Endodermal cell (in vitro differentiated cells): ENCODE results near the gene TRIM13. TPM values are rescaled to one million over a fixed set of nuclear protein-coding genes. Genes with fewer than 3 reads are reported as not detected.

ENCODE experiments used
- DNase-seq: peaks from one replicate; pipeline ENCODE4 v3.0.0-alpha.2; 2017
- H3K27ac ChIP-seq: 2 replicates; pipeline ENCODE4 v1.5.1; 2013; ENCODE audit warnings: mild to moderate bottlenecking, low read depth, low read length, moderate library complexity
- H3K27me3 ChIP-seq: 2 replicates; pipeline ENCODE4 v1.6.1; 2013; ENCODE audit warnings: mild to moderate bottlenecking, low read length, moderate library complexity; ENCODE audit not compliant: insufficient read depth, control insufficient read depth, poor library complexity, severe bottlenecking
- H3K36me3 ChIP-seq: 2 replicates; pipeline ENCODE4 v1.7.0; 2013; ENCODE audit warnings: mild to moderate bottlenecking, low read length, moderate library complexity; ENCODE audit not compliant: control insufficient read depth, insufficient read depth
- H3K4me1 ChIP-seq: one replicate; pipeline ENCODE4 v1.7.0; 2013; ENCODE audit warnings: low read length; ENCODE audit not compliant: control insufficient read depth, insufficient read depth
- H3K4me3 ChIP-seq: 2 replicates; pipeline ENCODE4 v1.5.1; 2013; ENCODE audit warnings: mild to moderate bottlenecking, low read length, moderate library complexity
- H3K9ac ChIP-seq: 2 replicates; pipeline ENCODE4 v1.6.1; 2013; ENCODE audit warnings: mild to moderate bottlenecking, low read length, moderate library complexity; ENCODE audit not compliant: poor library complexity, severe bottlenecking; ENCODE audit errors: extremely low read depth
- H3K9me3 ChIP-seq: 2 replicates; pipeline ENCODE4 v1.6.1; 2013; ENCODE audit warnings: mild to moderate bottlenecking, low read length, moderate library complexity; ENCODE audit not compliant: control insufficient read depth
- H3K27ac Mint-ChIP-seq: 2 replicates; pipeline ENCODE4 v1.8.0; 2020; ENCODE audit warnings: mixed read lengths
- H3K27me3 Mint-ChIP-seq: 2 replicates; pipeline ENCODE4 v1.8.0; 2021; ENCODE audit warnings: mild to moderate bottlenecking, mixed read lengths; ENCODE audit not compliant: insufficient read depth
- H3K36me3 Mint-ChIP-seq: 2 replicates; pipeline ENCODE4 v1.8.0; 2020; ENCODE audit warnings: low read depth, mixed read lengths
- H3K4me1 Mint-ChIP-seq: 2 replicates; pipeline ENCODE4 v1.8.0; 2020; ENCODE audit warnings: mixed read lengths
- H3K4me3 Mint-ChIP-seq: 2 replicates; pipeline ENCODE4 v1.8.0; 2020; ENCODE audit warnings: mild to moderate bottlenecking, moderate library complexity, mixed read lengths
- H3K9me3 Mint-ChIP-seq: 2 replicates; pipeline ENCODE4 v1.8.0; 2020; ENCODE audit warnings: mild to moderate bottlenecking, mixed read lengths
- CTCF ChIP-seq: fragments of 200-600 bp; sonication (generic); conservative IDR thresholded peaks from 2 replicates; pipeline ENCODE4 v1.5.0; 2021; ENCODE audit warnings: antibody characterized with exemption, mild to moderate bottlenecking
- WGBS, 2 experiments: methylation state at CpG; one replicate each; pipeline versions ENCODE4 v1.1.5 to v1.1.7; 2013; ENCODE audit warnings: missing lambda C conversion rate in 2 of 2, mixed read lengths in 1 of 2; ENCODE audit not compliant: insufficient coverage in 1 of 2, insufficient read length in 1 of 2; 5-methylcytosine and 5-hydroxymethylcytosine counted together
- total RNA-seq, 2 donors: library from RNA; stranded (reverse); fragmentation: NEBNext Ultra II Directional in 1 of 2; extraction: Animal tissue kit (Norgen Biotek cat#: 25700) in 1 of 2; gene quantifications; 2 replicates in 1 of 2; 3 replicates in 1 of 2; pipeline ENCODE4 v1.2.1, GENCODE V29; 2021

The TRIM13 gene
- total RNA-seq, 2 donors from 2014 or later: 44.3 TPM

DNA sequence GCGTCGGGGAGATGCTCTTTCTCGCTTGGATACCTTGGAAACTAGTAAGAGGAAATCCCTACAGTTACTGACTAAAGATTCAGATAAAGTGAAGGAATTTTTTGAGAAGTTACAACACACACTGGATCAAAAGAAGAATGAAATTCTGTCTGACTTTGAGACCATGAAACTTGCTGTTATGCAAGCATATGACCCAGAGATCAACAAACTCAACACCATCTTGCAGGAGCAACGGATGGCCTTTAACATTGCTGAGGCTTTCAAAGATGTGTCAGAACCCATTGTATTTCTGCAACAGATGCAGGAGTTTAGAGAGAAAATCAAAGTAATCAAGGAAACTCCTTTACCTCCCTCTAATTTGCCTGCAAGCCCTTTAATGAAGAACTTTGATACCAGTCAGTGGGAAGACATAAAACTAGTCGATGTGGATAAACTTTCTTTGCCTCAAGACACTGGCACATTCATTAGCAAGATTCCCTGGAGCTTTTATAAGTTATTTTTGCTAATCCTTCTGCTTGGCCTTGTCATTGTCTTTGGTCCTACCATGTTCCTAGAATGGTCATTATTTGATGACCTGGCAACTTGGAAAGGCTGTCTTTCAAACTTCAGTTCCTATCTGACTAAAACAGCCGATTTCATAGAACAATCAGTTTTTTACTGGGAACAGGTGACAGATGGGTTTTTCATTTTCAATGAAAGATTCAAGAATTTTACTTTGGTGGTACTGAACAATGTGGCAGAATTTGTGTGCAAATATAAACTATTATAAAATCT, 15.7 kb downstream of the TRIM13 start:
- H3K9me3 ChIP-seq: peaks cover 6% of the 10 kb centered on the region
- no peaks in the 10 kb centered on the region for H3K27me3 Mint-ChIP-seq
- no peak overlapping the region for H3K4me3 Mint-ChIP-seq
- TF ChIP-seq CTCF: no peak
- 92 to 98% methylated on average over 5 to 6 of the region's 6 CpGs for WGBS, 2 experiments
- H3K27ac ChIP-seq: no peak overlapping the region
- peaks cover 54% of the 10 kb centered on the region for H3K36me3 Mint-ChIP-seq
- H3K36me3 ChIP-seq: peaks cover 57% of the 10 kb centered on the region
- H3K27me3 ChIP-seq: no peaks in the 10 kb centered on the region
- no peak overlapping the region for H3K27ac Mint-ChIP-seq
- H3K4me1 Mint-ChIP-seq: peaks cover 39% of the 10 kb centered on the region
- no peak overlapping the region for H3K9ac ChIP-seq
- H3K9me3 Mint-ChIP-seq: peaks cover 2% of the 10 kb centered on the region
- H3K4me1 ChIP-seq: peaks cover 21% of the 10 kb centered on the region
- DNase-seq: no peak
- H3K4me3 ChIP-seq: no peak overlapping the region

DNA sequence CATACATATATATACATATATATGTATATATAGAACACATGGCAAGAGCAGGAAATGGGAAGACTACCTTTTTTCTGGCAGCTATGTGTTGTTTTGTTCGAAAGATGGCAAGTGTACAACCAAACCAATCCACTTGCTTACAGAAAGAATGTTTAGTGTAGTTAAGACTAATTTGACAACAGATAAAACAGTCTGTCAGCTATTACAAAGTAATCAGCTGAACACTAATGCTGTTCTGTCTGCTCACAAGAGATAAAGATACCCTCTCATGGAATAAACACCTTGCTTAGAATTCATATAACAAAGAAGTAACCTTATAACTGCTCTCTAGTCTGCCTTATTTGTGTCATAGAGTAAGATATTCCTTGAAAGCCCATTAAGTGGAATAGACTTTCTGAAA, 17.5 kb downstream of the TRIM13 start:
- peaks cover 55% of the 10 kb centered on the region for H3K36me3 Mint-ChIP-seq
- H3K9me3 ChIP-seq: peaks cover 6% of the 10 kb centered on the region

GRCh38 chr13:50015258-50015657, 18.4 kb downstream of the TRIM13 start, which contains the start of gene KCNRG:
KCNRG (plus strand) TSS chr13:50015444; CDS start chr13:50015494, 50 bp downstream.
- Histone ChIP-seq H3K4me3 (peak within 1 kb of the TSS; percentile 60), H3K36me3 (peaks cover 42% of the 10 kb centered on the region), H3K9me3 (peaks cover 6% of the 10 kb centered on the region), H3K4me1 (peaks cover 21% of the 10 kb centered on the region), H3K27ac (peak within 1 kb of the TSS; percentile 22), H3K27me3 (no peaks in the 10 kb centered on the region), H3K9ac (peak within 1 kb of the TSS; percentile 26)
- peak within 1 kb of the TSS; percentile 94 for H3K27ac Mint-ChIP-seq
- WGBS, 2 experiments: 75 to 80% methylated on average over 1 to 5 of the region's 5 CpGs
- peaks cover 39% of the 10 kb centered on the region for H3K4me1 Mint-ChIP-seq
- peak within 1 kb of the TSS; percentile 37 for H3K4me3 Mint-ChIP-seq
- DNase-seq: no peak
- H3K36me3 Mint-ChIP-seq: peaks cover 52% of the 10 kb centered on the region
- TF ChIP-seq CTCF: no peak
- H3K27me3 Mint-ChIP-seq: no peaks in the 10 kb centered on the region
- H3K9me3 Mint-ChIP-seq: no peaks in the 10 kb centered on the region

More for the DNA sequence above, 17.5 kb downstream of the TRIM13 start:
- peaks cover 21% of the 10 kb centered on the region for H3K4me1 ChIP-seq
- H3K4me1 Mint-ChIP-seq: peaks cover 39% of the 10 kb centered on the region
- H3K9ac ChIP-seq: peak overlapping the region; percentile 26
- no peaks in the 10 kb centered on the region for H3K27me3 Mint-ChIP-seq
- H3K36me3 ChIP-seq: peaks cover 44% of the 10 kb centered on the region
- peak overlapping the region; percentile 56 for H3K4me3 ChIP-seq
- H3K4me3 Mint-ChIP-seq: no peak overlapping the region
- H3K27me3 ChIP-seq: no peaks in the 10 kb centered on the region
- no peak for TF ChIP-seq CTCF
- peak overlapping the region; percentile 56 for H3K27ac Mint-ChIP-seq
- H3K27ac ChIP-seq: peak overlapping the region; percentile 22
- DNase-seq: no peak
- no peaks in the 10 kb centered on the region for H3K9me3 Mint-ChIP-seq
- 100% methylated on average over 1 of the region's 1 CpG; no CpG with 5 or more reads in 1 of the 2 experiments for WGBS, 2 experiments
